ENCODE results near the gene VPS37B. TPM values are rescaled to one million over a fixed set of nuclear protein-coding genes. Genes with fewer than 3 reads are reported as not detected.
"Not testable (repeated sequence)": the region's sequence is repeated elsewhere in the genome, so short reads cannot be mapped to it uniquely, and the experiment has no call there.

The VPS37B gene
- polyA plus RNA-seq, 1 donor = 22.4 TPM

GRCh38 chr12:122882908-122883558, 12.9 kb downstream of the VPS37B start:
- DNase-seq (ENCODE audit: low read depth) = no peak

GRCh38 chr12:122880668-122881067, 15.3 kb downstream of the VPS37B start:
- DNase-seq (ENCODE audit: low read depth) = no peak

GRCh38 chr12:122880155-122880667, 15.7 kb downstream of the VPS37B start:
- DNase-seq (ENCODE audit: low read depth) = no peak

GRCh38 chr12:122878780-122879612, 16.9 kb downstream of the VPS37B start:
- DNase-seq (ENCODE audit: low read depth) = no peak

- no peak for DNase-seq (ENCODE audit: low read depth)
These were observed 19.2 kb downstream of the VPS37B start for GRCh38 chr12:122876731-122877130.

GRCh38 chr12:122876281-122876680, 19.6 kb downstream of the VPS37B start:
- DNase-seq (ENCODE audit: low read depth) = not testable (repeated sequence)

GRCh38 chr12:122875590-122876220, 20.2 kb downstream of the VPS37B start:
- DNase-seq (ENCODE audit: low read depth) = no peak

- no peak for DNase-seq (ENCODE audit: low read depth)
These were observed 21.8 kb downstream of the VPS37B start for GRCh38 chr12:122874081-122874480.

GRCh38 chr12:122873540-122873939, 22.4 kb downstream of the VPS37B start:
- DNase-seq (ENCODE audit: low read depth) = no peak

GRCh38 chr12:122872815-122873361, 23.0 kb downstream of the VPS37B start:
- no peak for DNase-seq (ENCODE audit: low read depth)

GRCh38 chr12:122871851-122872780, 23.8 kb downstream of the VPS37B start:
- no peak for DNase-seq (ENCODE audit: low read depth)

- DNase-seq (ENCODE audit: low read depth) = no peak
These were observed 24.9 kb downstream of the VPS37B start for GRCh38 chr12:122870867-122871664.

- DNase-seq (ENCODE audit: low read depth) = no peak
These were observed 25.6 kb downstream of the VPS37B start for GRCh38 chr12:122870163-122870842.

GRCh38 chr12:122869207-122869973, 26.5 kb downstream of the VPS37B start:
- no peak for DNase-seq (ENCODE audit: low read depth)

GRCh38 chr12:122868471-122869177, 27.3 kb downstream of the VPS37B start:
- no peak for DNase-seq (ENCODE audit: low read depth)

- DNase-seq (ENCODE audit: low read depth) = no peak
These were observed 28.0 kb downstream of the VPS37B start for GRCh38 chr12:122867691-122868461.

- no peak for DNase-seq (ENCODE audit: low read depth)
These were observed 28.8 kb downstream of the VPS37B start for GRCh38 chr12:122866950-122867607.
